ENCODE results near the gene SMIM9.

GRCh38 chrX:154804957-154805695, 29.3 kb downstream of the SMIM9 start, which contains the start of gene MPP1:
- no peak for TF ChIP-seq CTCF (IDR thresholded peaks at IDR 0.05)
- TF ChIP-seq POLR2A (IDR thresholded peaks at IDR 0.05) = peak in 1 of 2 donors; percentile 64
